ENCODE measurements around the gene RPL35A.
A peak's percentile ranks its signal among the peaks of the same experiment; 100 is the strongest.
"Not testable (repeated sequence)": the region's sequence is repeated elsewhere in the genome, so short reads cannot be mapped to it uniquely, and the experiment has no call there.

Gene RPL35A

GRCh38 chr3:197953325-197953724, 3.3 kb downstream of the RPL35A start:
- no peak for DNase-seq

GRCh38 chr3:197953881-197954280, 3.9 kb downstream of the RPL35A start:
- no peak for DNase-seq

- no peak for DNase-seq
Measured at GRCh38 chr3:197955892-197956477, 6.0 kb downstream of the RPL35A start.

GRCh38 chr3:197956626-197956988, 6.6 kb downstream of the RPL35A start:
- no peak for DNase-seq

GRCh38 chr3:197957790-197958133, 7.8 kb downstream of the RPL35A start:
- DNase-seq = no peak

- DNase-seq = no peak
Measured at GRCh38 chr3:197958346-197958745, 8.4 kb downstream of the RPL35A start.

- not testable (repeated sequence) for DNase-seq
Measured at GRCh38 chr3:197958848-197959247, 8.9 kb downstream of the RPL35A start.

GRCh38 chr3:197959500-197959890, 9.5 kb downstream of the RPL35A start:
- no peak for DNase-seq

- peak; percentile 94 for DNase-seq
Measured at GRCh38 chr3:197959891-197960693, 10.1 kb downstream of the RPL35A start, which contains the start of gene LMLN. LMLN (plus strand) TSS chr3:197960217; CDS start chr3:197960246, 29 bp downstream.

GRCh38 chr3:197960694-197961581, 10.9 kb downstream of the RPL35A start:
- DNase-seq = no peak

- DNase-seq = no peak
Measured at GRCh38 chr3:197961582-197961945, 11.6 kb downstream of the RPL35A start.

- DNase-seq = no peak
Measured at GRCh38 chr3:197963019-197963637, 13.1 kb downstream of the RPL35A start.

GRCh38 chr3:197967337-197967989, 17.5 kb downstream of the RPL35A start:
- not testable (repeated sequence) for DNase-seq

- no peak for DNase-seq
Measured at GRCh38 chr3:197970588-197970987, 20.6 kb downstream of the RPL35A start.

- no peak for DNase-seq
Measured at GRCh38 chr3:197974016-197974415, 24.0 kb downstream of the RPL35A start.

- no peak for DNase-seq
Measured at GRCh38 chr3:197975311-197975710, 25.3 kb downstream of the RPL35A start.

- DNase-seq = no peak
Measured at GRCh38 chr3:197983076-197983475, 33.1 kb downstream of the RPL35A start.

GRCh38 chr3:197989651-197990050, 39.7 kb downstream of the RPL35A start:
- DNase-seq = no peak

GRCh38 chr3:197994736-197995135, 44.7 kb downstream of the RPL35A start:
- DNase-seq = no peak

- DNase-seq = no peak
Measured at GRCh38 chr3:197996855-197997254, 46.9 kb downstream of the RPL35A start.

GRCh38 chr3:197997936-197998335, 47.9 kb downstream of the RPL35A start:
- DNase-seq = no peak

Measured in NCI-H510A (cell line).